DMS 273 (cell line): ENCODE results near the gene HAGHL.
"Not testable (repeated sequence)": the region's sequence is repeated elsewhere in the genome, so short reads cannot be mapped to it uniquely, and the experiment has no call there.

Source experiments
- DNase-seq: peaks from one replicate; lab custom pipeline; 2025; ENCODE audit not compliant: unreplicated experiment; lab: John Stamatoyannopoulos, UW

HAGHL gene

GRCh38 chr16:686459-687260 is 40.2 kb upstream of the HAGHL start:
- no peak for DNase-seq

DNA sequence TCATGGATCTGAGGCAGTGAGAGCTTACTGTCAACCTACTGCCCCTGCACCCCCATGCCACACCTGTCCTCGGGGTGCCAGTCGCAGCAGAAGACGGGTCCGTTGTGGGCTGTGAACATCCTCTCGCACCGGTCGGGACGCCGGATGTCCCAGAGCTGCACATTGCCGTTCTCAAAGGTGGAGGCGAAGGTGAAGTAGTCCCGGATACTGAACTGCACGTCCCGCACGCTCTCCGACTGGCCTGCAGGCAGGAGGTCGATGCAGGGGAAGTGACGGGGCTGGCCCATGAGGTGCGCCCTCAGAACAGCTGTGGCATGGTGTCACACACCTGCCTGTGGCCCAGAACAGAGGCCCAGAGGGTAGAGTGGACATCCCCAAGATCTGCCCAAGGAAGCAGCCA is 39.4 kb upstream of the HAGHL start:
- no peak for DNase-seq

DNA sequence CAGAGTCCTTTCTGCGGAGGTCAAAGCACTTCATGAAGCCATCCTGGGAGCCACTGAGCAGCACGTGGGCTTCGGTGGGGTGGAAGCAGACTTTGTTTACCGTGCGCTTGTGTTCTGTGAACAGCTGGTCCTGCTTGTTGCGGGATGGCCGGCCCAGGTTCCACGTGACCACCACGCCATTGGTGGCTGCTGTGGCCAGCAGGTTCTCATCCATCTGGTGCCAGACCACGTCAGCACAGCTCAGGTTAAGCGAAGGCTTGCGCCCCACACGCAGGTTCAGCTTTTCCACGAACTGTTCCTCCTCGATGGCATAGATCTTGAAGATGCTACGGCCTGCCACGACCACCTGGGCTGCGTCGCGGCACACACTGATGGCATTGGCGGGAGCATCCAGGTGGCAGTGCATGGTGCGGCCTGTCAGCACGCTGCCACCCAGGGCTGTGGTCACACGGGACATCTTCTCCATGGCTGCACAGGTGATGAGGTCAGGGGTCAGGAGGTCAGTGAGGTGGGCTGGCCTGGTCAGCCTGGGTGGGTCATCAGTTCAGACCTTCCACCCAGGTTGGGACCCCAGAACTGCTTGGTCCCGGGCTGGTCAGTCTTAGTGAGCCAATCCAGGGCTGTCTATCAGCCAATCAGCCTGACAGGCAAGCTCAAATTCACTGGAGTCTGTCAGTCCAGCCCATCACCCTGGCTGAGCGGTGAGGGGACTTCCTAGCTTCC is 37.6 kb upstream of the HAGHL start:
- DNase-seq, result no peak

DNA sequence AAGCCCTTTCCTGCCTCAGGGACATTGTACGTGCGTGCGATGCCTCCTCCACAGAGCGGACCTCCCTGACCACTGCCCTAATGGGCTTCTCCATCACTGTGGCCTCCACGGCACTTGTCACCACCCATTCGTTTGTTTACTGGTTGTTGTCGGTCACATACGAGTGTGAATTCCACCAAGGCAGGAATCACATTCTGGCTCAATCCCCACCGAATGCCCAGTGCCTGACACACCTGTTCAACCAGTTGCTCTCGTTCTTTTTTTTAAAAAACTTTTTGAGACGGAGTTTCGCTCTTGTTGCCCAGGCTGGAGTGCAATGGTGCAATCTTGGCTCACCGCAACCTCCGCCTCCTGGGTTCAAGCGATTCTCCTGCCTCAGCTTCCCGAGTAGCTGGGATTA is 35.7 kb upstream of the HAGHL start:
- not testable (repeated sequence) for DNase-seq

- no peak for DNase-seq
Observed at GRCh38 chr16:692356-693108, 34.4 kb upstream of the HAGHL start.

DNA sequence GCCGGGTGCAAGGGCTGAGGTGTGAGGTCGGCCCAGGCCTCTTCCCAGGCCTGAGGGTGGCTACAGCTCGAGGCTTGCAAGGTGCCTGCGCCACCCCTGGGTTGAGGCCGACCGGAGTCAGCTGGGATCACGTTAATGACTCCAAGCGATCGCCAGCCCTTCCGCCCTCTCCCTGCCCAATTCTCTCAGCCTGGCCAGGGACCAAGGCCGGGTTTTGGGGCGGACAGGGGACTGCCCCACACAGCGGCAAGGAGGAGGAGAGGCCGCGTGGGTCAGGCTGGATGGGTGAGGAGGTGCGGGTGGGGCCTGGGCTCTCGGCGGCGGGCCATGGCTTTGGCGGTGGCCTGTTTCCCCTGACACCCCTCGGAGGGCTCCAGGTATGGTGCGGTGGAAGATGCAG is 33.5 kb upstream of the HAGHL start:
- no peak for DNase-seq

GRCh38 chr16:693766-694165 is 33.1 kb upstream of the HAGHL start:
- DNase-seq, result no peak

DNA sequence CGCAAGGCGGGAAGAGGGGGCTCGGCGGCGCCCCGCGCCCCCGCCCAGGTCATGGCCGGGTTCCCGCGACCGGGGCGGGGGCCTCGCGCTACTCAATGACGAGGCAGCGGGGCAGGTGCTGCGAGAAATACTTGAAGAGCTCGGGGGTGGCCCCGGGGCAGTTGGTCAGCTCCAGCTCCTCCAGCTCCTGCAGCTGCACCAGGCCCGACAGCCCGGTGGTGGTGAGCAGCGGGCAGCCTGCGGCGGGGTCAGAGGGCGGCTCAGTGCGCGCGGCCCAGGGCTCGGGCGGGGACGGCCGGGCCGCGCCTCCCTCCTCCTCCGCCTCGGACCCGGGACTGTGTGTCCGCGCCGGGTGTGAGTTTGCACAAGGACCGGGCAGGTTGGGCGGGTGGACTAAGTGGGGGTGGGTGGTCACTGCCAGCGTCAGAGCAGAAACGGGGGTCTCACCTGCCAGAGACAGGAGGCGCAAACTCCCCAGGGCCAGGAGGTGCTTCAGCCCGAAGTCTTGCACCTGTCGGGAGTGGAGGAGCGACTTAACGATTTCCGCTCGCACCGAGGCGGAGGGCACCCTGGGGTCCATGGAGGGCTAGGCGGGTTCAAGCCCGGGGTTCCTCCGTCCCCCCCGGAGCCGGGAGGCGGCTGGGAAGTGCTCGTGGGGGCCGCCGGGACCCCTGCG is 32.6 kb upstream of the HAGHL start:
- DNase-seq, result no peak

GRCh38 chr16:694863-695354 is 32.0 kb upstream of the HAGHL start:
- no peak for DNase-seq

- DNase-seq, result no peak
Observed at GRCh38 chr16:695355-696089, 31.4 kb upstream of the HAGHL start.

DNA sequence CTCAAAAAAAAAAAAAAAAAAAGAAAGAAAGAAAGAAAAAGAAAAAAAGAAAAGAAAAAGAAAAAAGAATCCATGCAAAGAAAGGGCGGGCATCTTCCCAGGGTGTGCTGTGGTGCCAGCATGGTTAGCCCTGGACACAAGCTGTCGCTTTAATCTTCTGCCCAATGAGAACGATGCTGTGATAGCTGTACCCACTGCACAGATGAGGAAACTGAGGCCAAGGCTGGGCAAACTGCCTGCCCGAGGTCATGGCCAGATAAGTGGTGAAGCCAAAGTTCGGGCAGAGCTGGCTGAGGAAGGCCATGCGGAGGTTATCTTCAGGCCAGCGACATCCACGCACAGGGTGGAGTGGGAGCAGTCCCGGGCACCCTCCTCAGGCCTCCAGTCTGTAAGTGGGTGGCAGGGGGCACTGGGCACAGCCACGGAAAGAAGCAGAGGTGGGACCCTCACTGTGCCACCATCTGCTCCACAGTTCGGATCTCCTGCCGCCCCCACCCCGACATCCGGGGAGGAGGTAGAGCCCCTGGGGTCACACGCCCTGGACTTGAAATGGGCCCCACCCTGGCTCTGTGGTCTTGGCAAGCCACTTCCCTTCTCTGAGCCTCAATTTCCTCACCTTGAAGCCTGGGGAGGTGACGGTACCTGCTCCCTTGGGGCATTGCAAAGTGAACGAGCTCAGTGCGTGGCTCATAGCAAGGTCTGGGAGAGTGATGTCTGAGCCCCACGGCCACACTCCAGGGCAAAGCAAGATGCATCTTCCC is 27.8 kb upstream of the HAGHL start:
- DNase-seq, result no peak

- DNase-seq, result no peak
Observed at GRCh38 chr16:700684-701584, 26.0 kb upstream of the HAGHL start.

- DNase-seq, result no peak
Observed at GRCh38 chr16:702341-702740, 24.6 kb upstream of the HAGHL start.

DNA sequence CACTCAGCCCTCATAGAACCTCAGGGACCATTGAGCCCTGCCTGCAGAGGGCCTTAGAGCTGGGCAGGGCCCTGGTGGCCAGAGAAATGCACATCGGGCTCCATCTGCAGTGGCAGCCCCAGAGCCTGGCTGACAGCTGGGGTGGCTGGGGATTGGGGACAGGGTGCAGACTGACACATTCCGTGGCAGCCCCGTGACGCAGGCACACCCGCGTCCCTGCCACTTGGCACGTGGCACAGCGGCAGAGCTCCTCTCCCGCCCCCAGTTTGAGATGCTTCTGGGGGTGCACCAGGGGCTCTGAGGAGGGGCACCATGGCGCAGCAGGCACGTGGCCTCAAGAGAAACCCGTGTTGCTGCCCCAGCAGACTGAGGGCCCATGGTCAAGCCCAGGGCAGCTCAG is 23.5 kb upstream of the HAGHL start:
- no peak for DNase-seq

DNA sequence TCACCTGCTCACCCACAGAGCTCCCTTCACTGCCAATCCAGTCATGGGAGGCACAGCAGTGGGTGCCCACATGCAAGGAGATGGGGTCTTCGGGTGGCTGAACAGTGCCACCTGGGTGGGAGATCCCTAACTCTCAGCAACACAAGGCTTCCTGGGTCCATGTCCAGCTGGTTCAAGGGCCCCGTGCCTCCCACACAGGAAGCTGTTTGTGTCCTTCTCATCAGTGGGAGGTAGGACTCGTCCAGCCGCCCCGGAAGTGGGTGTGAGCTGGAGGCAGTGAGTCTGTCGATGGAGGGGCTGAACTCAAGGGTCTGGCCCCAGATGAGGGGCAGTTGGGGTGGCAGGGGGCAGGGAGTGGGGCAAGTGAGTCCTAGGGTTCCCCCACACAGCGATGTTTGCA is 22.9 kb upstream of the HAGHL start:
- DNase-seq, result no peak

DNA sequence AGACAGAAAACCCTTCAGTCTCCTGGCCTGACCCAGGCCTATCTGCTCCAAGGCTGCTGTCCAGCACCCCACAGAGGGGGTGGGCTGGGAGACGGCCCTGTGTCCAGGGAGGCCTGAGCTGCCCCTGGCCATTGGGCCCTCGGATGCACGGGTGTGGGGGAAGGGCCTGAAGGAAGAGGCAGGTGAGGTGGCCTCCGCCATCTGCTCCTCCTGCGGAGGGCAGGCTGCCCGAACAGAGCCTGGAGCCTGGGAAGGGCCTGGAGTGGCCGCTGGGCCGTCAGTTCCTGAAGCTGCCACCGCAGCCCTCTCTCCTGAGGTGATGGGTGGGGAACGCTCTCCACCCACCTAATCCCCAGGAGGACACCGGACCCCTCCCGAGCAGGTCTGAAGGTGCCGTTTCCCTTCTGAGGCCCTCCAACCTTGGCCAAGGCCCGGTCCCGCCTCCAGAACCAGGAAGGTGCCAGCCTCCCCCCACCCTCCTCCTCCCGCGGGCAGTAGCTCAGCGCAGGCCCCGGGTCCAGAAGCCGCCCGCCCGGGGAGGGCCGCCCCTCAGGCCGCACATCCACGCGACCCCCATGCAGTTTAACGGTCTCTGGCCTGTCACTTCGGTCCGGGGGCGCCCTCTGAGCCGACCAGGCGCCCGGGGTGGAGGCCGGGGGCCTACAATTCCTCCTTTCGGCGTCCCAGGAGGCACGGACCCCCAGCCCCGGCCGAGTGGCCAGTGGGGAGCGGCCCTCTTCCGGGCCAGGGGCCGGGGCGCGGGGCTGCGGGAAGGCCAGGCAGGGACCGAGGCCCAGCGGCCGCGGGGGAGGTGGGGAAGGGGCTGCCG is 22.1 kb upstream of the HAGHL start:
- DNase-seq, result peak; percentile 69

DNA sequence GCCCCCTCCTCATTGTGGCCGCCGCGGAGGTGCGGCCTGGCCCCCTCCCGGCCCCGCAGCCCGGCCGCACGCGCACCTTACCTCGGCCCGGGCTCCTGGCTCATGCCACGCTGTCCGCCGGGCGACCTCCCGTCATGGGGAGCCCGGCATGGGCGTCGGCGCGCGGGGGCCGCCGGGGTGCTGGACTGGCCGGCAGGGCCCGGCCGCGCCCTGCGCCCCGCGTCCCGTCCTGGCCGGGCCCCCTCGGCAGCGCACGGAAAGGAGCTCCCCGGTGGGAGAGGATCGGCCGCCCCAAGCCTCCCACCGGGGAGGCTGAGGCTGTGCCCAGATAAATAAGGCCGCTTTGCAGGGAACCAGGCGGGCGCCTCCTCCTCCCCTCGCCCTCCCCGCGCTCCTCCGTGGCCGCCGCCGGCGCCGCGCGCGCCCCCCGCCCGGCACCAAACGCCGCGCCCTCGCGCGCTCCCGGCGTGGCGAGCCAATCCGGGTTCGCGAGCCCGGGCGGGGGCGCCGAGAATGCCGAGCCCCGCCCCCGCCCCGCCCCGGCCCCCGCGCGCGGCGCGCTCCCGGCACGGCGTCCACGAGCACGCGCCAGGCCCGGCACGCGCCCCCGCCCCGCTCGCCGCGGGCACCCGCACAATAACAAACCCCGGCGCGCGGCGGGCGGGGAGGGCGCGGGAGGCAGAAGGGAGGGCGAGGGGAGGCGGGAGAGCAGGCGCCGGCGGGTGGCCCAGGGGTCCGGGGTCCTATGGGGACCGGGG is 21.3 kb upstream of the HAGHL start, which contains the start of gene FBXL16:
FBXL16 (minus strand) TSS at position 371 of the 758 bp plus-strand sequence. CDS start 8,396 bp downstream, outside the sequence.
- DNase-seq, result peak; percentile 96
